ENCODE data around the gene COG5. TPM values are rescaled to one million over a fixed set of nuclear protein-coding genes. Genes with fewer than 3 reads are reported as not detected.

Gene COG5
- total RNA-seq, 4 donors from 2014 or later: 39.7 to 143 (median 98.3) TPM

DNA sequence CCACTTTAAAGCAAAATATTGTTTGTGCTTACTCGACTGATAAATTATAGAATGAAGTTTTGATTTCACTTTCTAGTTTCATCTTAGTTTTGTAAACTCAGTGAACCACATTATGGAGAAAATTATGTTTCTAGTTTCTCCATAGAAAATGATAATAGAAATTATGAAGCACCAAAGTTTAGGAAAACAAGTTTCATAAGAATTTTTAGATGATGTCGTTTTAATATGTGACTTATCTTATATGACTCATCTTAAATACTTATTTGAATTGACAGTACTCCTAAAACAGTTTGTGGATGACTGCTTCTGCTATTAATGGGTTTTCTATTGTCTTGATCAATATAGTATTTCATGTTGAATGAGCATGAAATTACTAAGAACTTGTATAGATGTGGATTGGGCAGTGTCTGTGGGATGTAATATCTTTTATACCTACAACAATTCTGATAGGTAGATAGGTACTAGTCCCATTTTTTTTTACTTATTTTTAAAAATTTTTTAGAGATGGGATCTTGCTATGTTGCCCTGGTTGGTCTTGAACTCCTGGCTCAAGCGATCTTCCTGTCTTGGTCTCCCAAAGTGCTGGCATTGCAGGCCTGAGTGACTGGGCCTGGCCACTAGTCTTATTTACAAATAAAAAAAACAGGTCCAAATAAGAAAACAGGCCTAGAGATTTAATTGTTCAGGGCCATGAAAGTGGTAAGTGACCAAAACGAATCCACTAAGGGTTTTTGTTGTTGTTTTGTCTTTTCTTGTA is 391.3 kb downstream of the COG5 start:
- no peak overlapping the region for H3K4me3 ChIP-seq
- H3K27ac ChIP-seq: peak overlapping the region in 1 of 2 donors; percentile 100
- H3K4me1 ChIP-seq: peaks cover 0 to 25% of the 10 kb centered on the region in 2 donors
- no peak for TF ChIP-seq POLR2A (IDR thresholded peaks at IDR 0.05)
- TF ChIP-seq, protein P1, sequence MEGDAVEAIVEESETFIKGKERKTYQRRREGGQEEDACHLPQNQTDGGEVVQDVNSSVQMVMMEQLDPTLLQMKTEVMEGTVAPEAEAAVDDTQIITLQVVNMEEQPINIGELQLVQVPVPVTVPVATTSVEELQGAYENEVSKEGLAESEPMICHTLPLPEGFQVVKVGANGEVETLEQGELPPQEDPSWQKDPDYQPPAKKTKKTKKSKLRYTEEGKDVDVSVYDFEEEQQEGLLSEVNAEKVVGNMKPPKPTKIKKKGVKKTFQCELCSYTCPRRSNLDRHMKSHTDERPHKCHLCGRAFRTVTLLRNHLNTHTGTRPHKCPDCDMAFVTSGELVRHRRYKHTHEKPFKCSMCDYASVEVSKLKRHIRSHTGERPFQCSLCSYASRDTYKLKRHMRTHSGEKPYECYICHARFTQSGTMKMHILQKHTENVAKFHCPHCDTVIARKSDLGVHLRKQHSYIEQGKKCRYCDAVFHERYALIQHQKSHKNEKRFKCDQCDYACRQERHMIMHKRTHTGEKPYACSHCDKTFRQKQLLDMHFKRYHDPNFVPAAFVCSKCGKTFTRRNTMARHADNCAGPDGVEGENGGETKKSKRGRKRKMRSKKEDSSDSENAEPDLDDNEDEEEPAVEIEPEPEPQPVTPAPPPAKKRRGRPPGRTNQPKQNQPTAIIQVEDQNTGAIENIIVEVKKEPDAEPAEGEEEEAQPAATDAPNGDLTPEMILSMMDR (IDR thresholded peaks at IDR 0.05): no peak
- no peak for DNase-seq
- intact Hi-C loops (cut with DNase I; ENCODE audit: low total_unique reads): no loop called here
- no peaks in the 10 kb centered on the region for H3K9me3 ChIP-seq
- H3K36me3 ChIP-seq: no peaks in the 10 kb centered on the region
- no peaks in the 10 kb centered on the region for H3K27me3 ChIP-seq

DNA sequence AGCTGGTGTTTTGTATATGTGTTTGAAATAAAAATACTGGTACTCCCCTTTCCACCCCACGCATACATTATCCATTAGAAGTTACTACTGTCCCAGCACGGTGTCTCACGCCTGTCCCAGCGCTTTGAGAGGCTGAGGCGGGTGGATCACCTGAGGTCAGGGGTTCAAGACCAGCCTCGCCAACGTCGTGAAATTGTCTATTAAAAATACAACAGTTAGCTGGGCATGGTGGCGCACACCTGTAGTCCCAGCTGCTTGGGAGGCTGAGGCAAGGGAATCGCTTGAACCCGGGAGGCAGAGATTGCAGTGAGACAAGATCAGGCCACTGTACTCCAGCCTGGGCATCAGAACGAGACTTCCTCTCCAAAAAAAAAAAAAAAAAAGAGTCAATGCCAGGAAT is 392.2 kb downstream of the COG5 start:
- no peak overlapping the region for H3K4me3 ChIP-seq
- no peaks in the 10 kb centered on the region for H3K36me3 ChIP-seq
- H3K27ac ChIP-seq: peak overlapping the region in 1 of 2 donors; percentile 100
- peaks cover 0 to 25% of the 10 kb centered on the region in 2 donors for H3K4me1 ChIP-seq
- H3K9me3 ChIP-seq: no peaks in the 10 kb centered on the region
- DNase-seq: no peak
- no peaks in the 10 kb centered on the region for H3K27me3 ChIP-seq
- TF ChIP-seq, protein P1 (IDR thresholded peaks at IDR 0.05): no peak
- TF ChIP-seq POLR2A (IDR thresholded peaks at IDR 0.05): no peak
- intact Hi-C loops (cut with DNase I; ENCODE audit: low total_unique reads): no loop called here

DNA sequence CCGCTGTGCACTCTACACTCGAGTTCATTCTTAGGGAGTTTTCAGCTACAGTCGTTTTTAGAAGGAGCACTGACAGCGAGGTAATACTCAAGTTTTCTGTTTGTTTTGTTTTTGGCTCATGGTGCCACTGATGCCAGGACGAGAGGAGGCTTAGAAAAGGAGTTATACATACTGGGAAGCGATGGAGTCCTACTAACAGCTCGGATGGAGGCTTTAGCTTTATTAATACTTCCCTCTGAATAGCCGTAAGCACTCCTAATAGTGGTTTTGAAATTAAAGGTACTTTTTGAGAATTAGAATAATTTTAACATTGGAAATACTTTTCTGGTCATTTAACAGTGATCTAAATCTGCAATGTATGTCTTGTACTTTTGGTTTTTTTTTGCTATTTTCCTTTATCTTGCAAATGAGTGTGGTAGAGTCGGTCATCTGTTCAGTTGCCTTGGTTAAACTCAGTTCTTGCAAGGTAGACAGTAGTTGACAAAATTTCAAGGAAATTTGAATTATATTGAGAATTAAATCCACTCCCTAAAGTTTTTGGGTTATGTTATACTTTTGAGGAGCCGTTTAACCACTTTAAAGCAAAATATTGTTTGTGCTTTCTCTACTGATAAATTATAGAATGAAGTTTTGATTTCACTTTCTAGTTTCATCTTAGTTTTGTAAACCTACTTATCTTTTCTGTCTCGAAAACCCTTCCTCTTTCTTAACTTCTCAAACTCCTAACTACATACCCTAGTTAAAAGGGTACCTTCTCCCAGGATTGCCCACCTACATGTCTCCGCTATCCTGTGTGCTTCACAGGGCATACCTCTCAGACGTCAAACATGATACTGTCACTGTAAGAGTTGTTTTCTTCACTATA is 393.4 kb downstream of the COG5 start:
- H3K36me3 ChIP-seq: no peaks in the 10 kb centered on the region
- peak overlapping the region; percentile 90 to 99 for H3K4me3 ChIP-seq
- no peak for TF ChIP-seq POLR2A (IDR thresholded peaks at IDR 0.05)
- TF ChIP-seq, protein P1 (IDR thresholded peaks at IDR 0.05): no peak
- H3K27ac ChIP-seq: peak overlapping the region; percentile 96 to 100
- peaks cover 0 to 25% of the 10 kb centered on the region in 2 donors for H3K4me1 ChIP-seq
- no peak for DNase-seq
- H3K9me3 ChIP-seq: no peaks in the 10 kb centered on the region
- intact Hi-C loops (cut with DNase I; ENCODE audit: low total_unique reads): no loop called here
- H3K27me3 ChIP-seq: no peaks in the 10 kb centered on the region

DNA sequence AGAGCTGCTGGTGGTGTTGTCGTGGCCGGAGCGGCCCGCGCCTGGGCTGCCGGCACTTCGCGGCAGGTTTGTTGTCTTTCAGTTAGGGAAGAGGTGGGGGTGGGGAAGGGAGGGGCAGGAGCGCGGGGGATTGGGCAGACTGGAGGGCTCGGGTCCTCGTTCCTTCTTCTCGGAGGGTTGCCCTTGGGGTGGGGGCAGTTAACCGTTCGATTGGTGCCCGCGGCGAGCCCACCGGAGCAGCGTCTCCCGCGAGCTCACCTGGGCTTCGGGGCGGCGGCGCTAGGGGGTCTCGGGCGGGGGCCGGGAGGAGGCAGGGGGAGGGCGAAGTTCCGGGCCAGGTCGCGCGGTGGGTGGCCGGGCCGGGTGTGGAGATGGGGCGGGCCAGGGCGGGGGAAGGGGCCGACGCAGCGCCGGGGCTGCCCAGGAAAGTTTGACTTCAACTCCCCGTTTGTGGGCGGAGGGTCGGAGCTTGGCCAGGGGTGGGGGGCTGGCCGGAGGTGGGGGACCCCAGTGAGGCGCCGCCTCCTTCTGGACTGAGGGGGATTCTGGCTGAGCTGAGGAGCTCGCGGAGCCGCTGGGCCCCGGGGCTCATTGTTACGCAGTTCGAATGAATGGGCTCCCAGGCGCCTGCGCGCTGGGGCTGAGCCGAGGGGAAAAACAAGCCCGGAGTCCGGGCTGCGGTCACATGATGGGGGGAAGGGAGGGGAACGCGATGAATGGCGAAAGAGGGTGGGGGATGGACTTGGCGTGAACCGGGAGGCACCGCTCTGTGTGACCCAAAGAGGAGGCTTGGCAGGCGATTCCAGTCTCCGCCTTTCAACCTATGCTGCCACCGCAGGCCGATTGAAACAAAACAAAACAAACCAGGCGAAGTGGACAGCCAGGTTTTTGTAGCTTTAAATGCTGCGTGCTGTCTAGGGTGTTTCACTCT is 394.3 kb downstream of the COG5 start:
- H3K9me3 ChIP-seq: no peaks in the 10 kb centered on the region
- H3K27ac ChIP-seq: peak overlapping the region; percentile 96 to 100
- peak overlapping the region; percentile 90 to 99 for H3K4me3 ChIP-seq
- DNase-seq: peak; percentile 97 to 98
- H3K4me1 ChIP-seq: peaks cover 0 to 19% of the 10 kb centered on the region in 2 donors
- TF ChIP-seq, protein P1 (IDR thresholded peaks at IDR 0.05): peak in 3 of 4 experiments; percentile 16 to 28 (median 22)
- TF ChIP-seq POLR2A (IDR thresholded peaks at IDR 0.05): peak; percentile 69
- H3K36me3 ChIP-seq: no peaks in the 10 kb centered on the region
- intact Hi-C loops (cut with DNase I; ENCODE audit: low total_unique reads): no loop called here
- H3K27me3 ChIP-seq: no peaks in the 10 kb centered on the region
